Activated CD4-positive, alpha-beta T cell treated with anti-CD3 and anti-CD28 coated beads for 48 hours (primary cell): ENCODE measurements around the gene C18orf63.
"Not testable (repeated sequence)": the region's sequence is repeated elsewhere in the genome, so short reads cannot be mapped to it uniquely, and the experiment has no call there.

Experiments used
- DNase-seq: peaks from one replicate; pipeline ENCODE4 v3.0.0-alpha.2; 2020

Gene C18orf63

DNA sequence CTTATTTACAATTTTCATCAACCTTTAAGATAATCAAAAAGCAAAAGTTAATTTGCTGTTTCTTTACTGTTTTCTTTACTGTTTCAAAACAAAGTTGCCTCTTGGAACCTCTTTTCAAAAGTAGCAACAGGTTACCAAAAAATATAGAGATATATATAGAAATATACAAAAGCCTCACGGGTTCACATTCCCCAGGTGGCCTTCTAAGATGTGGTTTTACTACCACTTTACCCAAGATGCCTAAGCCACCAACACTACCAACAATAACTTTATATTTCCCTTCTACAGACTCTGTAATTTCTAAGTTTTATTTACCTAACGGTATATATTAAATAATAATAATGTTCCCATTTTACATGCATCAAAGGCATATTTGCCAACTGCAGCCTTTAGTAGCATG, 28.8 kb upstream of the C18orf63 start:
- DNase-seq = no peak

DNA sequence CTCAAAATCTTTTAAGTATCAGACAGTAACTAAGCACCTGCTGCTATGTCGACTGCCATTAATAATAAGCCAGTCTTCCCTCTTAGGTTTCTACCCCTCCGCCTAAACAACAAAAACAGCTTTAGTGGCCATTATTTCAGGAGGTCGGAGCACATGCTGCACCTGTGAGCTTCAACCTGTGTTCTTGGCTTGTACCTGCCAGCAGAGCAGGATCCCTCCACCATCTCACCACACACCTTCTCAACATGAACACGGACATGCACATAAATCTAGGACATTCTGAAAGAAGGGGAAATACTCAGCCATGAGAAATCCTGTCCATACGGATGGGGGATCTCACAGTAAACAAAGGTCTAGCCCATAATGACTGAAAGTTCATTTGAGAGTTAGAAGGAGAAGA, 27.6 kb upstream of the C18orf63 start:
- DNase-seq = no peak

DNA sequence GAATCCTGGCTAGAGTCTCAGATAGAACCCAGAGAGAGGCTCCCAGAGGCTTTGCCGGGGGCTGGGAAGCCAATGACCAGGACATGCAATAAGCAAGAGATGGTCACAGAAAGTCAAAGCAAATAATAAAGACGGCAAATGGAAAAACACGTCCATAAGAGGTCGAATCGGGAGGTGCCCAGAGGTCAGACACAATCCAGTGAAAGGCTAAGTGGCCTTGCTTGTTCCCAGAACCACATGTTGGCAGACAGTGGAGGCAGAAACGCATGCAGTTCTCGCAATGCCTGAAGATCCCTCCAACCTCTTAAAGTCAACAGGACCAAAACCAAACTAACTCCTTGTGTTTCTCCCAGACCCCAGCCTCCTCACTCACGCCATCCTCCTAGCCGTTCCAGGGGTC, 26.9 kb upstream of the C18orf63 start:
- no peak for DNase-seq

DNA sequence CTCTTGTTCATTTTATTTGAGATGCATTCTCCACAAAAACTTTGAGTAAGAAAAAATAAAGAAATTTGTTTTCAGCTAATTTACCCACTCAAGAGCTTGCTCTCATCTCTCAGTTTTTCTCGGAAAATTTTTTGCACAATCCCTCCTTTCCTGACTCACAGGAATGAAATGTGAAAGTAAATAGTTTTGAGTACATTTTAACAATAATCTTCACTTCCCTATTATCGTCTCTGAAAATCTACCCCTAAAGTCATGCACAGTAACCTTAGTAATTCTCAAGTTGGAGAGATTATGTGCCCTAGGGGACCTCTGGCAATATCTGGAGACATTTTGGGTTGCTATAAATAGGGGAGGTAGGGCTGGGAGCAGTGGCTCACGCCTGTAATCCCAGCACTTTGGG, 26.5 kb upstream of the C18orf63 start:
- DNase-seq = no peak

DNA sequence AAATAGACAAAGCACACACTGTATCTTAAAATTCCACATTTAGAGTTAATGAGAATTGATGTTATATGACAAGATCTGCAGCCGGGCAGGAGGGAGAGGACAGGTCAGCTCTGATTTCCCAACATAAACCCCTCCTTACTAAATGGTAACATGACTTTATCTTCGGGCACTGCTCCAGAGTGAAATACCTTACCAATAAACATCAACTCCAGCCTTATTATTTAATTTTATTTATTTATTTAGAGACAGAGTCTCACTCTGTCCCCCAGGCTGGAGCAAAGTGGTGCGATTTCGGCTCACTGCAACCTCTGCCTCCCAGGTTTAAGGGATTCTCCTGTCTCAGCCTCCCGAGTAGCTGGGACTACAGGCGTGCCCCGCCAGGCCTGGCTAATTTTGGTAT, 25.6 kb upstream of the C18orf63 start:
- no peak for DNase-seq

DNA sequence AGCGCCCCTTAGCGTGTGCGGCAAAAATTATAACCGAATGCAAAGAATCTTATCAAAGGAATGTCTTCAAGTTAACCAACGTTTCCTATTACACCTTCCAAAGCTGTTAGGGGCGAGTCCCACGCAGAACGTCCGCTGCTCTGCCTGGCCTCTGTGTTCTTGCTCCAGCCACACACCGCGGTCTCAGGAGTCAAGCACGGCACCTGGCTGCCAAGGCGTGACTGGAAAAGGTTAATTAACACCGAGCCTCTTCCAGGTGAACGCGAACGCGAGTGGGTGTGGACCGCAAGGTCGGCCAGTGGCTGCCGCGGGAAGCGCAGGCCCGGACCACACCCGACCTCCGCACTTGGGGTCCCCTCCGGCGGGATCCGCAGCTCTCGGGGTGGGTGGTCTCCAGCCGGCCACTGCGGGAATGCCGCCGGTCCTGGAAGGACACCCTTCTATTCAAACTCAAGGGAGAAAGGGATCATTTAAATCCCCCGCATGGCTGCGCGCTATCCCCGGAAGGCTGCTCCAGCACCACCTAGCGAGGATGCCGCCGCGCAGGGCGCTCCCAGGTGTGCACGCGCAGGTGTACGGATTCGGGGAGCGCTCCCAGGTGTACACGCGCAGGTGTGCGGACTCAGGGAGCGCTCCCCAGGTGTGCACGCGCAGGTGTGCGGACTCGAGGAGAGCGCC, 24.7 kb upstream of the C18orf63 start:
- DNase-seq = no peak

DNA sequence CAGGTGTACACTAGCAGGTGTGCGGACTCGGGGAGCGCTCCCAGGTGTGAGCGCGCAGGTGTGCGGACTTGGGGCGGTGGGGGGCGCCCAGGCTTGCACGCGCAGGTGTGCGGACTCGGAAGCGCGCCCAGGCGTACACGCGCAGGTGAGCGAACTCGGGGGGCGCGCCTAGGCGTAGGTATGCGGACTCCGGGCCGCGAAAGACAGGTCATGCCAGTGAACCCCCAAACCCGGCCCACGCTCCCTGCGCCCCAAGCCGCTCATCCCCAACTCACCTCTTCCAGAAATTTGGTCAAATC, 24.2 kb upstream of the C18orf63 start:
- no peak for DNase-seq

DNA sequence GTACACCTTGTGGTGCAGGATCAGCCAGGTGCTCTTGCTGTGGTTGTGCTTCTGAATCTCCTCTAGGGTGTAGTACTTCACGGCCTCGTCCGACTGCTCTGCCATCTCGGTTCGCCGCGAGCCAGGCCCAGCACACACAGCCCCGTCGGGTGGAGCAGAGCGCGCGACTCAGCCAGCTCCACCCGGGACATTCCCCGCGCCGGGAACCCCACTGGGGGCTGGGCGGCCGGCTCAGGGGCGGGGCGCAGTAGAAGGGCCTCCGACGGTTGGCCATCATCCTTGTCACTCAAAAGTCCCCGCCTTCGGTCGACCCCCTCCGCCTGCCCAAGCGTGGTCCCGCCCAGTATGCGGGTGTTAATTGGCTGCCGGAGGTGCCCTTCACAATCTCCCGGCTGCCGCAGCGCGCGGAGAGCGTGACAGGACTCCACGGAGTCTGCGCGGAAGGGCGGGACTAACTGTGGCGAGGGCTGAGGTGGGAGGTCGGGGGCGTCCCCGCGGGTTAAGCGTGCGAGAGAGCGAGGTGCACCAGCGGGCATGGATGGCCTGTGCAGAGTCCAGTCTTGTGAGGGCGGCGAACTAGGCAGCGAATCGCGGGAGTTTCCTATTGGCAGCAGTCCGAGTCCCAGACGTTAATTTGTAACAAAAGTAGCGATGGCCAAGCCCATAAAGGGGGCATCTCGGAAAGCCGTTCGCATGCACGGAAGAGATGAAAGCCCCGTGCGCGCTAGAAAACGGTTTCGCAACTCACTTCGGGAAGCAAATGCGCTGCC, 23.7 kb upstream of the C18orf63 start, which contains the start of gene CYB5A:
CYB5A (minus strand) TSS at position 193 of the 770 bp plus-strand sequence; CDS start at position 105, 88 bp downstream.
- peak; percentile 98 for DNase-seq

DNA sequence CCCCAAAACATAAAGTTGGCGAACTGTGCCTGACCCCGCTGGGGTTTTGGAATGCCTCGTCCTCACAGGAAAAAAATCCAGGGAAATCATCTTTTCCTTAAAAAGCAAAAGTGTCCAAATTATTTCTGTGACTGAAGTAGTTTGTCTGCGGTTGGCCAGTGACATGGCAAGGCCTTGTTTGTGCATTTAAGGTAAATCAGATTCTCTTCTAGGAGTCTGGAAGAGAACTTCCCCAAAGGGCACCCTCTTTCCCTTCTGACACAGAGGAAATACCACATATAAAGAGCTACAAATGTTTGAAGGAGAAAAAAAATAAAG, 23.1 kb upstream of the C18orf63 start:
- no peak for DNase-seq

DNA sequence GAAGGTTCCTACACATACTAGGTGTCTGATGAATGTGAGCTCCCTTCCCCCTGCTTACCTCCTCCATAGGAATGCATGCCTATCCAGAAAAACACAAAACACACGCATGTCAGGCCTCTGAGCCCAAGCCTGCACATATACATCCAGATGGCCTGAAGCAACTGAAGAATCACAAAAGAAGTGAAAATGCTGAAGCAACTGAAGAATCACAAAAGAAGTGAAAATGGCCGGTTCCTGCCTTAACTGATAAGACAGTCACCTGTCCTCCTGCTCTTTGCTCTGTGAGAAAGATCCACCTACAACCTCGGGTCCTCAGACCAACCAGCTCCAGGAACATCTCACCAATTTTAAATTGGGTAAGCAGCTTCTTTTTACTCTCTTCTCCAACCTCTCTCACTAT, 22.7 kb upstream of the C18orf63 start:
- DNase-seq = not testable (repeated sequence)

DNA sequence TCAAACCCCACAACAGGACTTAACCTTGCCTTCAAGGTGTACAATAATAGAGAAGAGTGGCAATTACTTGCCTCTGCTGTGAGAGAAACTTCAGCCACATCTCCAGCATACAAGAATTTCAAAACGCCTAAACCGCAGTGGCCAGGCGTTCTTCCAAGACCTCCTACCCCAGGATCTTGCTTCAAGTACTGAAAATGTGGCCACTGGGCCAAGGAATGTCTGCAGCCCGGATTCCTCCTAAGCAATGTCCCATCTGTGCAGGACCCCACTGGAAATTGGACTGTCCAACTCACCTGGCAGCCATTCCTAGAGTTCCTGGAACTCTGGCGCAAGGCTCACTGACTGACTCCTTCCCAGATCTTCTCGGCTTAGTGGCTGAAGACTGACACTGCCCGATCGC, 21.1 kb upstream of the C18orf63 start:
- DNase-seq = no peak

DNA sequence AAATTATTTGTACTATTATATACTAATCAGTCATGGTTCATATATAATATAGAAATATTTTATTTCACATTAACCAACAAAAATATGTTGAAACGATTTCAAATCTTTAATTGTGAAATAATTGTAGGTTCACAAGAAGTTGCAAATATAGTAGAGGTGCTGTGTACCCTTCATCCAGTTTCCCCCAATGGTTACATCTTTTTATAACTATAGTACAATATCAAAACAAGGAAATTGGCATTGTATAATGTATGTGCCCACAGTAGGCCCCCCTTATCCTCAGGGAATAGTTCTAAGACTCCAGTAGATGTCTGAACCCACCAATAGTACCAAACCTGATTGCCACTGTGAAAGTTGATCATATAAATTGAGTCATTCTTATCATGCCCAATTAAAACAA, 16.5 kb upstream of the C18orf63 start:
- DNase-seq = no peak

DNA sequence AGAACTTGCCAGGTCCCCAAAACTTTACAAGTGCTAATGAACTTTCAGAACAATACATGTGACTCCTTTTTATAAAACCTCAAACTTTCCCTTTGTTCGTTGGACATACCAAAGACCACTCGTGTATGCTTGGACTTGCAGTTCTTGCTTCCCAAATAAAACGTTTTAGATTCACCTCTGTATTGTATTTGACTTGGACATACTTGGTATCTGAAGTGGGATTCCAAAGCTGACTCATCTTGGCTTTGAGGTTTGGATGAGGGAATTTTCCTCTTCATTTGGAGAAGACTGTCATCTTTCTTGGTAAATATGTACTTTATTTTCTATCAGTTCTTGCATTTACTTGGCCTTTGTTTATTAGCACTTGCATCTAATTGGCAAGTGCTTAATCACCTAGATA, 15.9 kb upstream of the C18orf63 start:
- no peak for DNase-seq

DNA sequence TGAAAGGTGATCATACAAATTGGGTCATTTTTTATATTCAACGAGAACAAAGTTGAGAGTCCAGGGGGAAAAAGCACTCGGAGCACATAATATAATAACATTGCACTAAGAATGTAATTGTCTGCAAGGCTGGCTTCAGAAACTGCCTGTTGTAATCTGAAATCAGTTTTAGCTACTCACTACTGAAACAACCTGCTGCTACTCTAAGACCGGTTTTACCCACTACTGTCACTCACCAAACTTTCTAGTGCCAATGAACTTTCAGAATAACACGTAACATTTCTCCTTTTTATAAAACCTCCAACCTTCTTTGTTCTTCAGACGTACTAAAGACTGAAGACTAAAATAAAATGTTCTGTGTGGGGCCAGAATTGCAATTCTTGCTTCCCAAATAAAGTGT, 12.3 kb upstream of the C18orf63 start:
- no peak for DNase-seq

DNA sequence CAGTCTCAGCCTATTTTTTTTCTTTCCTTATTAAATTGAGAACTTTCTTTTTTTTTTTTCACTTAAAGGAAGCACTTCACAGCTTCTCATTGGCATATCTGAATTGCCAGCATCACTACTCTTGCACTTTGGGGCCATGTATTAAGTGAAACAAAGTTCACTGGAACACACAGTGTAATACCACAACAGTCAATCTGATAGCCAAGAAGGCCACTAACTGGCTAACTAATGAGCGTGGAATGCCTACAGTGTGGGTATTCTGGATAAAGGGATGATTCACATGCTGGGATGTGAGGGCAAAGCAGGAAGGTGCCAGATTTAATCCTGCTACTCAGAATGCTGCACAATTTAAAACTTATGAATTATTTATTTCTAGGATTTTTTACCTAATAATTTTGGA, 11.7 kb upstream of the C18orf63 start:
- no peak for DNase-seq

DNA sequence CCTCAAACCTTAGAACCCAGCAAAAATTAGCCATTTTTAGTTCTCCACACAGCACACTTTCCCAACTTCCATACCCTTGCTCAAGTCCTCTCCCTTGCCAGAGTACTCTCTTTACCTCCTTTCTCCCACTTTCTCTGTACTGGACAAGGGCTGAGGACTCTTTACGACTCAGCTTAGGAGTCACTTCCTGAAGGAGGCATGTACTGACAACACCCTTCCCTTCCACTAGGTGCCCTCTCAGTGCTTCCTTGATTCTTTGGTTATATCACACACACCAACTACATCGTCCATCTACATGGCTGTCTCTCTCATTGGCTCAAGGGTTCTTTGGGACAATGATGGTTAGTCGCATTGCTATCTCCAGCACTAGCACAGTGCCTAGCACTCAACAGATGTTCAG, 5.2 kb upstream of the C18orf63 start:
- DNase-seq = no peak

DNA sequence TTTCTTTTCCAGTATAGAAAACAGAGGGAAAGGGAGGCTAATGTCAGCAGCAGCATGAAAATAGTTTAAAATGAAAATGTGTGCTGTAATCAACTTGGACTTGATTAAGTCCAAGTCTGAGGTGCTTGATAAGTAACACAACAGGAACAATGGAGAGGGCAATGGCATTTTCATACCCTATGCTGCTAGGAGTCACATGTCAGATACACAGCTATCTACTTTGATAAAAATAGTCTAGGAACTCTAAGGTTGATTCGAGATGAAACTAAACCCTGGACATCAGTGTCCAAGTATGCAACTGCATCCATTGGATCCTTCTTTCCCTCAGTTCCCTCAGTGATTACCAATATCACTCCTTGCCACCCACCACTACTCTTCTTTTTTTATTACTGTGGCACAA, 4.6 kb upstream of the C18orf63 start:
- no peak for DNase-seq

DNA sequence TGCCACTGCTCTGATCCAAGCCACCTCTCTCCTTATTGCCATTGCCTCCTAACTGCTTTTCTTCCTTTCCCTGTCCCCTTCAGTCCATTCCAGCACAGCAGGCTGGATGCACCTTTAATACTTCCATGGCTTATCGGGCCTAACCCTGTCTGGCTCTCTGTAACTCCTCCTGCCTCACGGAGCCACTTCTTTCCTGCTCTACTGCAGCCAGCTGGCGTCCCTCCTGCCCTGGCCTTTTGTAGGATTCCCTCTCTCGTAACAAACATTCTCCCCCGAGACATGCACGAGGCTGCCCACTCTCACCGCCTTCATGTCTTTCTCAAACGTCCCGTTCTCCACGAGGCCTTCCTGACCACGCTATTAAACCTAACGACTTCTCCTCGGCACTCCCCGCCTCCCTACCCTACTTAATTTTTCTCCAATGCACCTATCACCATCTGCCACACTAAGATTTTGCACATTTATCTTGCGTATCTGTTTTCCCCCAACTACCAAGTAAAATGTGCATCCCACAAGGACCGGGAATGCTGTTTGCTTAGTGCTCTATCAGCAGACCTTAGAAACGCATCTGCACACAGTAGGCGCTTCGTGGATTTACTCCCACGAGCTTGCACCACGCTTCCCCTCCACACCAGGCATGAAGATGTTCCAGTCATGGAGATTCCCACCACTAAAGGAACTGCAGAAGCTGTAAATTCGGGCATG, 728 bp upstream of the C18orf63 start:
- DNase-seq = no peak

DNA sequence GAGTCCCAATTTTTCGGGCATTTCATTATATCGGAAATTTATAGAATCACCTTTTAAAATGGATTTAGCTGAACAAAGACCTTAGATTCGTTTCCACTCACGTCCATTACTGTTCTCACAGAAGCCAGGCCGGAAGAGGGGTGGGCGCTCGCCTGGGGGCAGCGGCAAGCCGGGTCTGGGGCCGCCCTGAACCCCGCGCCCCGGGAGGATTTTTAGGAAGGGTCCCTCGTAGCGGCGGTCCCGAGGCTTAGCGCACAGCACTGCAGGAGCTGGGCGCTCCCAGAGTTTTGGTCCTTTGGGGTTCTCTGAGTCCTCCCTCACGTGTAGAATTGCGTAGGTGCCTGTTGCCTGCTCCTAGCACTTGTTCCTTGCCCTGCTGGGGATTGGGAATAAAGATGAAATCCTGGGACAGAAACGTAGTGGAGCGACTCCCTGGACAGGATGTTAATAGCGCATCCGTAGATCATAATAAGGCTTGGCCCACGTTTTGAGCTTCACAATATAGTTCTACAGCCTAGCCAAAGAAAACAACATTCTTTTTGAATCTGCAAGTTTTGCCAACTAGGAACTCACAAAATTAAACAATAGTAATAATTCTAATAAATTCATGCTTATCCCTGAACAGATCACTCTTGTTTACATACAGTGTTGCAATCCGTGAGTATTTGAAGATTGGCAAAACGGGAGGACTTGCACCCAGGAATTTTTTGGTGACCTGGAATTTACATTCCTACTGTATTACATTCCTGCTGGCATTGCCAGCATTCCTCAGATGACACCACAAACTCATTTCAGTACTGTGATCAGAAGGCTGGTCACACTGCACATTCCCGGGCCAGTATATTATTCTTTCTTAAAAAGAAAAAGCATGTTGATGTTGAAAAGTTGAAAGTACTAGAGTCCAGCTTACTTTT, 875 bp downstream of the C18orf63 start:
- DNase-seq = no peak

DNA sequence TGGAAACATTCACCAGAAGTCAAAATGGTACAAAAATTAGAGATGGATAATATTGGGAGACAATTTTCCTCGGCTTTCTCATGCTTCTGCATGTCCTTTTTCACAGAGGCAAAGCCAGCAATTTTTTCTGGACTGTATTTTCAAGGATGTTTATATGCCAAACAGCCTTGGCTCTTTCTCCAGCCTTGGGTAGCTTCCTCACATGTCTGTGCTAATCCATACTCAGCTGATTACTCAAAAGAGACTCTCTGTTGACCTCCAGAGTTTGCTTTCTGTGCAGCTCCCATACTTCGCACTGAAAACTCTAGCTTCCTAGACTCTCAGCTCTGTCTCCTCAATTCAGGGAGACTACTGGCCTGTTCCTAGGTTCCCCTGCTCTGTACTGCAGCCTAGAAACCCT, 10.6 kb downstream of the C18orf63 start:
- no peak for DNase-seq

DNA sequence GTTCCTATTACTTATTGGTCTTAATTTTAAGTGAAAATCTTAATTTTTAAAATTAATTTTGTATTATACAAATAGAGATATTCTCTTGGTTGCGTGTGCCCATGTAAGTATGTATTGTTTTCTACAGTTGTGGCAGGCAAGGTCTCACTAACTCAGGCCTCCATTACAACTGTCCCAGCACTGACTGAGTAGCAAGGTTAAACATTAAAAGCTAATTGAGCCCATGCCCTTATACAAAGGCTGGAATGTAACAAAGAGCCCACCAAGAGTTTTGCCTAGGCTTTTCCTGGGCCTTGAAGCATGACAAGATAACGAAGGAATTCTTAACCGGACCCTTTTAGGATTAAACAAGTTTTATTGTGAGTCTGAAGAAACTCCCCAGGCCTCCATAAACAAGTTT, 11.2 kb downstream of the C18orf63 start:
- DNase-seq = not testable (repeated sequence)

DNA sequence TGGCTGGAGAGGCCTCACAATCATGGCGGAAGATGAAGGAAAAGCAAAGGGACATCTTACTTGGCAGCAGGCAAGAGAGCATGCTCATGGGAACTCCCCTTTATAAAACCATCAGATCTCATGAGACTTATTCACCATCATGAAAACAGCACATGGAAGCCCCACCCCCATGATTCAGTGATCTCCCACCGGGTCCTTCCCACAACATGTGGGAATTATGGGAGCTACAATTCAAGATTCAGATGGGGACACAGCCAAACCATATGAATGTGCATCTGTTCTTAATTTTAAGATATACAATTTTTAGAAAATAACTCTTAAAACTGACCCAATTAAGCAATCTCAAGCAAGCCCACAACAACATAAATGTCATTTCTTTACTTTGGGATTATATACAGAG, 12.6 kb downstream of the C18orf63 start:
- no peak for DNase-seq

DNA sequence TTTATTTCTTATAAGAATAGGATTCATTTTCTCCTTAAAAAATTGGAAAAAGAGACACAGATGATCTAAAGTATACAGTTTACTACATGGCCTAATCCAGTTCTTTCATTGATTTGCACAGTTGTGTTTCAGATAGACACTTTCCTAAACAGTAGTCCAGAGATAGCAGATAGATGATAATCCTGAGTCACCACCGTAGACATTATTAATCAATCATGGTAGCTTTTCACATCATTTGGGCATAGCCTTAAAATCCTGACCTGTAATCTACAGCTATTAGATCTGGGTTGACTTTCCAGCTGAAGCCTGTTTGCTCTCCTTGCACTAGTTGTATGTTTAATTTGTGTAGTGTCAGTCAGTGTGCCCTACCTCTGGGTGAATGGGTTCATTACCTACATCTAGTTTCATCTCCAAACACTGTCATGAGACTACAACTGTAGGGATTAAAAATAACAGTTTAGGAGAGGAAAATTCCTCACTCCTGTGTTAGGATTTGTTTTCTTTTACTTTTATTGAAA, 14.1 kb downstream of the C18orf63 start:
- no peak for DNase-seq
